GM19467 (cell line): ENCODE measurements around the gene GALC.
A peak's percentile ranks its signal among the peaks of the same experiment; 100 is the strongest.
"Not testable (repeated sequence)": the region's sequence is repeated elsewhere in the genome, so short reads cannot be mapped to it uniquely, and the experiment has no call there.

Source experiments
- ATAC-seq: cut with Tn5 transposase; IDR thresholded peaks from one replicate; pipeline ENCODE4 v1.9.1; 2021; ENCODE audit warnings: mild to moderate bottlenecking, moderate library complexity; ENCODE audit not compliant: unreplicated experiment

Gene GALC

GRCh38 chr14:87992718-87993628 lies at the start of gene GALC:
Gene GALC (minus strand): TSS chr14:87993182. CDS start chr14:87993164, 18 bp downstream.
- ATAC-seq: peak; percentile 84

- ATAC-seq: no peak
These were observed 47.2 kb upstream of the GALC start for GRCh38 chr14:88040146-88040545.

DNA sequence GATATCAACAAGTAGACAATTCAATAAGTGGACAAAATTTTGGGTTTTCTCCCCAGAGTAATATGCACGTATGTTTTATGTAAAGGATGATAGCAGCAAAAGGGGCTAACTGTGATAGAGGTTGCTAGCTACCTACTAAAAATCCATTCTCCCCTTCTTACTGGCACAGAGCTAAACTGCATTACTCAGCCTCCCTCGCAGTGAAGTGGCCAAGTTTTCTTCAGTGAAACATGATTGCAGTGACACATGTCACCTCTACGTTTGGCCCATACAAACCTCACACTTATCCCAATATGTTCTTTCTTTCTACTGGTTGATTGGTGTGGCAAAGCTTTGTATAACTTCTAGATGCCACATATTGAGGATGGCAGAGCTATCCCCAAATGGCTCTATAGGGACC lies 46.2 kb upstream of the GALC start:
- no peak for ATAC-seq

- ATAC-seq: no peak
These were observed 44.3 kb upstream of the GALC start for GRCh38 chr14:88037325-88037724.

GRCh38 chr14:88036422-88036821 lies 43.4 kb upstream of the GALC start:
- no peak for ATAC-seq

DNA sequence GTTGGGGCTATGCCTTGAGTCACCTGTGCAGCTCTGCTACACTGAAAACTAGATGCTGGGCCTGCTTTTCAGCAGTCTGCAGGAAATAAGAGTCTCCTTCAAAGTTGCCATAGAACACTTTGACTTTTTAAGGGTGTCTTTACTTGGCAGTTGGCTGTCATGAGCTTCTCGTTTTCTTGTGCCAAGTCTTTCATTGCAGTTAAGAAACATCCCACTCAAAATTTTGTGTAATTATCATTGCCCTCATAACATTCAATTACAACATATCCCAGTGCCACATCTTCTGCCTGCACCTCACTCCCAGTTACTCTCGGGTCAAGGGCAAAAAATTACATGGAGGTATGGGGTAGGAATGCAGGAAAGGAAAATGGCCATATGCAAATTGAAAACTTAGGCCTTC lies 41.1 kb upstream of the GALC start:
- no peak for ATAC-seq

DNA sequence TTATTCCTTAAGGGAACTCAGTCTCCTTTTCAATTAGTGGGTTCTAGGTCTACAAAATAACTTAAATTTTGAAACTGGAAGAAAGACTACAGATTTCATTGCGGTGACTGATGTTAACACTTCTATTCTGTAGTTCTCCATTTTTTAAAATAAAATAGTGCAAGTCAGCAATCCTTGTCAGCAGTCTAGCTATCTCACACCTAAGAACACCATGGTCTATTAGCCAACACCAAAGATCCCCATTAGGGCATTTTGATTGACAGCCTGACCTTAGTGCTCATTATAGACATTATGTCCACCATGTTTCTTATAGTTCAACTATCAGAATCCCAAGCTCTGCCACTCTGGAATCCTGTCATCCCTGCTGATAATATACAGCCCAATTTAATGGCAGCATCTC lies 39.4 kb upstream of the GALC start:
- no peak for ATAC-seq

DNA sequence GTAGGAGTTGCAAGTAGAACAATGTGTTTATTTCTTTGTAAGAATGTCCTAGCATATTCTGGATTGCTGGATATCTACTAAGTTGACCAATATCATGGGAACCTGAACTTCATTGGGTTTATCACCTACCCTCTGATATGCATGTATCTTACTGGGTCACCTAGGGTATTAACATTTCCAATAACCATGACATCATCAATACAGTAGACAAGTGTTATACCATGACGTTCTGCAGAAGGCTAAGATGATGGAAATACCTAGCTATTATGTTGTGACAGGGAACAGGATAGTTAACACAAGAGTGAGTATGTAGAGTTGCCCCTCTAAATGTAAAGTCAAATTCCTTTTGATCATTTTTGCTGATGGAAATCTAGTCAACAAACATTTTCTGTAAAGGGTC lies 37.9 kb upstream of the GALC start:
- ATAC-seq: no peak

- no peak for ATAC-seq
These were observed 37.1 kb upstream of the GALC start for GRCh38 chr14:88030079-88030478.

GRCh38 chr14:88029500-88029899 lies 36.5 kb upstream of the GALC start:
- no peak for ATAC-seq

DNA sequence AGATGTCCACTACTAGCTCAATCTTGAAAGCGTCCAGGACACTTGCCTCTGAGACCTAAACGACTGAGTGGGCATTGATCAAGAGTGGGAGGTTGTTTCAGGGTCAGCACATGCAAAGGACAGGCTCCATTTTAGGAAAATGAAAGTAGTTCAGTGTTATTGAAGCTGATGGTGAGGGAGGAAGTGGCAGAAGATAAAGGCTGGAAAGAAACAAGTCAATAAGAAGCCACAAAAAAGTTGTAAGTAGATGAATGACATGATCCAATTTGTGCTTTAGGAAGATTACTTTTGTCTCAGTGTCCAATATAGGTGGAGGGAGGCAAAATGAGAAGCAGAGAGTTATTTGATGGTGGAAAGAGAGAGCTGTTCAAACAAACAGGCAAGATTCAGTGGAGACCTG lies 33.9 kb upstream of the GALC start:
- ATAC-seq: peak; percentile 56

DNA sequence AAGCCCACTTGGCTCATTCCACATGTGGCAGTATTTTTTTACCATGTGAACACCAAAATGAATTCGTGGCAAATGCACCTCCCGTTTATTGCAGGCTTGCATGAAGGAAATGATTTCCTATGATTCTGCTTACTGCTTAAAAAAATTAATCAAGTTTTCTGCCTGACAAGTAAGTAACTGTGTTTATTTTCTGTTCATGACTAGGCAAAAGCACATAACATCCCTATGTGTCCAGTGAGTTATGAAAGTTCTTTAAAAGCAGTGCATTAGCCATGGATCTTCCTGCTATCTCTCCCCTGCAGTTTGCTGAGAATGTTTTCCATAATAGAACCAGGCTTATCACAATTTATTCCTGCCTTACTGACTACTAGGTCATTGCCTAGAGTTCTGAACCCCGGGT lies 32.3 kb upstream of the GALC start:
- ATAC-seq: no peak

DNA sequence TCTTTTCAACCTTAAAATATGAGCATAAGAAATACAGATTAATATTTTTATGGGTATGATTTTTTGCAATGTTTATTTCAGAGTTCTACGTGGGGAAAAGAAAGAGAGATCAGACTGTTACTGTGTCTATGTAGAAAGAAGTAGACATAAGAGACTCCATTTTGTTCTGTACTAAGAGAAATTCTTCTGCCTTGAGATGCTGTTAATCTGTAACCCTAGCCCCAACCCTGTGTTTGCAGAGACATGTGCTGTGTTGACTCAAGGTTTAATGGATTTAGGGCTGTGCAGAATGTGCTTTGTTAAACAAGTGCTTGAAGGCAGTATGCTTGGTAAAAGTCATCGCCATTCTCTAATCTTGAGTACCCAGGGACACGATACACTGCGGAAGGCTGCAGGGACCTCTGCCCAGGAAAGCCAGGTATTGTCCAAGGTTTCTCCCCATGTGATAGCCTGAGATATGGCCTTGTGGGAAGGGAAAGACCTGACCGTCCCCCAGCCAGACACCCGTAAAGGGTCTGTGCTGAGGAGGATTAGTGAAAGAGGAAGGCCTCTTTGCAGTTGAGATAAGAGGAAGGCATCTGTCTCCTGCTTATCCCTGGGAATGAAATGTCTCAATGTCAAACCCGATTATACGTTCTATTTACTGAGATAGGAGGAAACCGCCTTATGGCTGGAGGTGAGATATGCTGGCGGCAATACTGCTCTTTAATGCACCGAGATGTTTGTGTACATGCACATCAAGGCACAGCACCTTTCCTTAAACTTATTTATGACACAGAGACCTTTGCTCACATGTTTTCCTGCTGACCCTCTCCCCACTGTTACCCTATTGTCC lies 31.5 kb upstream of the GALC start:
- ATAC-seq: not testable (repeated sequence)

DNA sequence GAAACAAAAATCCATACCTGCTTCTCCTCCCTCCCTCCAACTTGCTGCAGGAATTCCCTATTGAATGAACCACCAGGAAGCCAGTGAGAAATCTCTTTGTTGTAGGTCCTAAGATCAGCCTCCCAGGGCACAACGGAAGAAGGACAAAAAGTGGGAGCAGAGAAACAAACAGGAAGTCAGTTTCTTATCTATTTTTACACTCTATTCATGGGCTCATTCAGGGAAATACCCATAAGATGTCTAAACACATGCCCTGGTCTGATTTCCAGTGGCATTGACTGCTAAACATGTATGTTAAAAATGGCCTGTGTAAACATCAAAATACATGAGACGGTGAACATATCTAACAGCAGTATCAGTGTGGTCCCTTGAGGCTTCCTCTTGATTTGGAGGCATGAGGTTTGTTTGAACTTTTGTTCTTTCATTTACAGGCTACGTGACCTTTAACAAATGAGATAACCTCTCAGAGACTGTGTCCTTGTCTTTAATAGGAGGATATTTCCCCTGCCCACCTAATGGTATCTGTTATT lies 30.7 kb upstream of the GALC start:
- no peak for ATAC-seq

GRCh38 chr14:88017535-88017934 lies 24.6 kb upstream of the GALC start:
- ATAC-seq: no peak

GRCh38 chr14:88016768-88017167 lies 23.8 kb upstream of the GALC start:
- ATAC-seq: no peak

GRCh38 chr14:88013750-88014349 lies 20.9 kb upstream of the GALC start:
- ATAC-seq: peak; percentile 89

DNA sequence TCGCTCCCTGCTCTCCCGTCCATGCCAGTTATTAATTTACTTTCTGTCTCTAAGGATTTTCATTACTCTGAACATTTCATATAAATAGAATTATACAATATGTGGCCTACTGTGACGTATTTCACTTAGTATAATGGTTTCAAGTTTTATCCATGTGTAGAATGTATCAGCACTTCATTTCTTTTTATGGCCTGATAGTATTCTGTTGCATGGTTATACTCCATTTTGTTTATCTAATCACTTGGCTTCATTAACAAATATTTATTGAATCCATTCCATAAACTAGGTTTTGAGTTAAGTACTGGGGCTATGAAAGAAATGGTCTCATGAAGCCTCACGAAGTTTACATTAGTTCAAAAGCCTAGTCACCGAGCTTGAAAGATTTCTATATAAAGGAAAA lies 19.5 kb upstream of the GALC start:
- ATAC-seq: no peak

GRCh38 chr14:88010331-88010730 lies 17.3 kb upstream of the GALC start:
- ATAC-seq: no peak

DNA sequence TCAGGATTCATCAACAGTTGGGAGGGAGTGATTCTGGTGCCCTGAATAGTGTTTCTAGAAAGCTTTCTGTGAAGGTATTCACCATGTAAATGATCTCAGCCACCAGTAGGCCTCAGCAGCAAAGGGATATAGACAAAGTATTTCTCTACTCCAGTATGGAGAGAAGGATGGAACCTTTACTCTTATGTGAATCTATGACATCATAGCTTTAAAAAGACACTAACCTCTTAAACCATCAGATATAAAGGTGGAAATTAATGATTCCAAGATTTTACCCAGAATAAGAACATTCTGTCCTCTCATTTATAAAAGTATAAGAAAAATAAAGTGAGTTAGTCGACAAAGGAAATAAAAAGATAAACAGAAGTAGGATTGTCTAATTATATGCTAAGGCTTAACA lies 16.5 kb upstream of the GALC start:
- no peak for ATAC-seq

DNA sequence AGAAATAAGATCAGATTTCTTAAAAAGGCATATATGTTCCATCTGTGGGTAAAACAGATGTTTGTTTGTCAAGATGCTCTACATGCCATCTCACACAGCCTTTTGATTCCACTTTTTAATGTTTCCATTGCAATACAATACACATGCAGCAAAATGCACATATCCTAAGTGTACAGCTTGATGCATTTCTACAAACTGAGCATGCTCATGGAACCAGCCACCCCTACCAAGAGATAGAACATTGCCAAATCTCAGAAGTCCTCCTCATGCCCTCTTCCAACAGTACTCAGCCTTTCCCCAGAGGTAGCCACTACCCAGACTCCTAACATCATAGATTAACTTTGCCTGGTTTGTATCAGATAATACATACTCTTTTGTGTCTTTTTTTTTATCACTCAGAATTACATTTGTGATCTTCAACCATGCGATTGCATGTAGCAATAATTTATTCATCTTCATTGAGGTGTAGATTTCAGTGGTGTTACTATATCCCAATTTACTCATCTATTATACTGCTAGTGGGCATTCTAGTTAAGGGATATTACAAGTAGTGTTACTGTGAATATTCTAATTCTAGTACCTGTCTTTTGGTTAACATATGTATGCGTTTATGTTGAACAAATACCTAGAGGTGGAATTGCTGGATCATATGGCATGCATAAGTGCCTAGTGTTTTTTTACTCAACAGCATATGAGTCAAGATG lies 15.2 kb upstream of the GALC start:
- ATAC-seq: no peak
